ENCODE results near the gene SLC4A5.

Gene SLC4A5

GRCh38 chr2:74228772-74229171 is 114.4 kb downstream of the SLC4A5 start:
- H3K36me3 ChIP-seq (ENCODE audit: control insufficient read depth, insufficient read depth, low read length): no peaks in the 10 kb centered on the region
- no peak overlapping the region for H3K4me3 ChIP-seq (ENCODE audit: low read depth, low read length)
- no peaks in the 10 kb centered on the region for H3K79me2 ChIP-seq
- H3K4me1 ChIP-seq: no peaks in the 10 kb centered on the region
- no peaks in the 10 kb centered on the region for H3K9me3 ChIP-seq (ENCODE audit: control insufficient read depth, low read length)
- no peak overlapping the region for H3K9ac ChIP-seq
- no peak for TF ChIP-seq CTCF (IDR thresholded peaks at IDR 0.05)
- H2AFZ ChIP-seq: no peak overlapping the region
- no peaks in the 10 kb centered on the region for H3K27me3 ChIP-seq (ENCODE audit: control insufficient read depth, insufficient read depth, low read length)
- H3K27ac ChIP-seq: no peak overlapping the region
- no peak overlapping the region for H3K4me2 ChIP-seq (ENCODE audit: low read length)

GRCh38 chr2:74227646-74228045 is 115.6 kb downstream of the SLC4A5 start:
- Histone ChIP-seq H3K27me3 (ENCODE audit: control insufficient read depth, insufficient read depth, low read length) (no peaks in the 10 kb centered on the region), H3K79me2 (no peaks in the 10 kb centered on the region), H3K27ac (no peak overlapping the region), H3K4me1 (no peaks in the 10 kb centered on the region), H3K9ac (no peak overlapping the region), H3K4me2 (ENCODE audit: low read length) (no peak overlapping the region), H2AFZ (no peak overlapping the region), H3K36me3 (ENCODE audit: control insufficient read depth, insufficient read depth, low read length) (no peaks in the 10 kb centered on the region), H3K4me3 (ENCODE audit: low read depth, low read length) (no peak overlapping the region), H3K9me3 (ENCODE audit: control insufficient read depth, low read length) (no peaks in the 10 kb centered on the region)
- TF ChIP-seq CTCF (IDR thresholded peaks at IDR 0.05): no peak

GRCh38 chr2:74226648-74227213 is 116.5 kb downstream of the SLC4A5 start:
- Histone ChIP-seq H3K9ac (no peak overlapping the region), H3K9me3 (ENCODE audit: control insufficient read depth, low read length) (no peaks in the 10 kb centered on the region), H3K27me3 (ENCODE audit: control insufficient read depth, insufficient read depth, low read length) (no peaks in the 10 kb centered on the region), H2AFZ (no peak overlapping the region), H3K4me3 (ENCODE audit: low read depth, low read length) (no peak overlapping the region), H3K79me2 (no peaks in the 10 kb centered on the region), H3K4me1 (no peaks in the 10 kb centered on the region), H3K27ac (no peak overlapping the region), H3K36me3 (ENCODE audit: control insufficient read depth, insufficient read depth, low read length) (no peaks in the 10 kb centered on the region), H3K4me2 (ENCODE audit: low read length) (no peak overlapping the region)
- TF ChIP-seq CTCF (IDR thresholded peaks at IDR 0.05): no peak

- H3K36me3 ChIP-seq (ENCODE audit: control insufficient read depth, insufficient read depth, low read length): no peaks in the 10 kb centered on the region
- no peak overlapping the region for H2AFZ ChIP-seq
- no peaks in the 10 kb centered on the region for H3K27me3 ChIP-seq (ENCODE audit: control insufficient read depth, insufficient read depth, low read length)
- H3K9ac ChIP-seq: no peak overlapping the region
- no peaks in the 10 kb centered on the region for H3K79me2 ChIP-seq
- no peak overlapping the region for H3K4me3 ChIP-seq (ENCODE audit: low read depth, low read length)
- H3K9me3 ChIP-seq (ENCODE audit: control insufficient read depth, low read length): no peaks in the 10 kb centered on the region
- no peaks in the 10 kb centered on the region for H3K4me1 ChIP-seq
- H3K27ac ChIP-seq: no peak overlapping the region
- no peak for TF ChIP-seq CTCF (IDR thresholded peaks at IDR 0.05)
- H3K4me2 ChIP-seq (ENCODE audit: low read length): no peak overlapping the region
Observed at GRCh38 chr2:74225698-74226459, 117.3 kb downstream of the SLC4A5 start.
